ENCODE measurements around the gene CRTAC1.

The CRTAC1 gene

GRCh38 chr10:97869091-97870042 is 161.1 kb downstream of the CRTAC1 start:
- Histone ChIP-seq H3K27ac (replicated peaks) (no peak overlapping the region), H3K4me3 (replicated peaks; ENCODE audit: insufficient read depth, low read length) (no peak overlapping the region)
- TF ChIP-seq REST (IDR thresholded peaks at IDR 0.05; ENCODE audit: insufficient replicate concordance, low read depth) (no peak), SPI1 (IDR thresholded peaks at IDR 0.05; ENCODE audit: borderline replicate concordance, low read depth) (0 out of 2 replicates have a peak, but pooled peaks have one; percentile 27), GABPA (IDR thresholded peaks at IDR 0.05; ENCODE audit: low read depth) (no peak), POLR2AphosphoS5 (IDR thresholded peaks at IDR 0.05; ENCODE audit: low read depth) (0 out of 2 replicates have a peak, but pooled peaks have one; percentile 42), CTCF (IDR thresholded peaks at IDR 0.05; ENCODE audit: insufficient read depth, low read length) (peak; percentile 94)

GRCh38 chr10:97868134-97868685 is 162.2 kb downstream of the CRTAC1 start:
- H3K27ac ChIP-seq (replicated peaks), result no peak overlapping the region
- TF ChIP-seq CTCF (IDR thresholded peaks at IDR 0.05; ENCODE audit: insufficient read depth, low read length) (no peak), POLR2AphosphoS5 (IDR thresholded peaks at IDR 0.05; ENCODE audit: low read depth) (no peak), REST (IDR thresholded peaks at IDR 0.05; ENCODE audit: insufficient replicate concordance, low read depth) (no peak), SPI1 (IDR thresholded peaks at IDR 0.05; ENCODE audit: borderline replicate concordance, low read depth) (no peak)
- no peak overlapping the region for H3K4me3 ChIP-seq (replicated peaks; ENCODE audit: insufficient read depth, low read length)
- DNase-seq (ENCODE audit: low read depth in 1 of 2, low spot score in 1 of 2), result no peak
- H3K27me3 ChIP-seq (ENCODE audit: insufficient read depth, poor library complexity, severe bottlenecking), result peaks cover 5% of the 10 kb centered on the region

More at GRCh38 chr10:97869091-97870042, 161.1 kb downstream of the CRTAC1 start:
- DNase-seq (ENCODE audit: low read depth in 1 of 2, low spot score in 1 of 2), result peak; percentile 61 to 93
- H3K27me3 ChIP-seq (ENCODE audit: insufficient read depth, poor library complexity, severe bottlenecking), result peaks cover 5% of the 10 kb centered on the region

GRCh38 chr10:97867220-97867800 is 163.1 kb downstream of the CRTAC1 start:
- Histone ChIP-seq H3K27ac (replicated peaks) (no peak overlapping the region), H3K4me3 (replicated peaks; ENCODE audit: insufficient read depth, low read length) (no peak overlapping the region), H3K27me3 (ENCODE audit: insufficient read depth, poor library complexity, severe bottlenecking) (peaks cover 5% of the 10 kb centered on the region)
- DNase-seq (ENCODE audit: low read depth in 1 of 2, low spot score in 1 of 2), result no peak
- no peak for TF ChIP-seq POLR2AphosphoS5 (IDR thresholded peaks at IDR 0.05; ENCODE audit: low read depth)
- no peak for TF ChIP-seq SPI1 (IDR thresholded peaks at IDR 0.05; ENCODE audit: borderline replicate concordance, low read depth)
- TF ChIP-seq GABPA (IDR thresholded peaks at IDR 0.05; ENCODE audit: low read depth), result no peak
- TF ChIP-seq REST (IDR thresholded peaks at IDR 0.05; ENCODE audit: insufficient replicate concordance, low read depth), result no peak
- no peak for TF ChIP-seq CTCF (IDR thresholded peaks at IDR 0.05; ENCODE audit: insufficient read depth, low read length)

Measured in HL-60 (cell line).